Liver (tissue), 9 donors: ENCODE results near the gene MAP3K20. TPM values are rescaled to one million over a fixed set of nuclear protein-coding genes. Genes with fewer than 3 reads are reported as not detected.

ENCODE experiments used
- DNase-seq: peaks from one replicate; pipeline ENCODE4 v3.0.0-alpha.2; 2017; ENCODE audit warnings: low spot score
- H3K27ac ChIP-seq, 2 donors: one replicate each; pipeline ENCODE4 v1.7.0; 2013; ENCODE audit warnings: inconsistent platforms in 2 of 2, low read length in 2 of 2, control low read depth in 1 of 2, low read depth in 1 of 2, mild to moderate bottlenecking in 1 of 2
- H3K27me3 ChIP-seq, 4 donors: one replicate each; pipeline versions ENCODE4 v1.6.1 to v1.7.0; 2013; ENCODE audit warnings: low read length in 3 of 4, inconsistent platforms in 1 of 4, mild to moderate bottlenecking in 1 of 4, moderate library complexity in 1 of 4; ENCODE audit not compliant: control insufficient read depth in 4 of 4, insufficient read depth in 4 of 4
- H3K36me3 ChIP-seq, 4 donors: one replicate each; pipeline versions ENCODE4 v1.6.1 to v1.7.0; 2013; ENCODE audit warnings: low read length in 3 of 4, mild to moderate bottlenecking in 3 of 4, low read depth in 1 of 4, moderate library complexity in 1 of 4; ENCODE audit not compliant: control insufficient read depth in 4 of 4, insufficient read depth in 3 of 4
- H3K4me1 ChIP-seq, 4 donors: one replicate each; pipeline versions ENCODE4 v1.6.1 to v1.7.0; 2013; ENCODE audit warnings: low read length in 3 of 4, mild to moderate bottlenecking in 3 of 4, moderate library complexity in 1 of 4; ENCODE audit not compliant: control insufficient read depth in 4 of 4, insufficient read depth in 4 of 4
- H3K4me3 ChIP-seq, 3 donors: one replicate each; pipeline versions ENCODE4 v1.6.1 to v1.7.0; 2013; ENCODE audit warnings: low read length in 3 of 3, control low read depth in 1 of 3, low read depth in 1 of 3, mild to moderate bottlenecking in 1 of 3
- H3K9ac ChIP-seq, 2 donors: one replicate each; pipeline ENCODE4 v1.7.0; 2013; ENCODE audit warnings: low read length in 2 of 2, mild to moderate bottlenecking in 2 of 2, moderate library complexity in 2 of 2, control low read depth in 1 of 2, low read depth in 1 of 2
- H3K9me3 ChIP-seq, 4 donors: one replicate each; pipeline versions ENCODE4 v1.6.1 to v1.7.0; 2013; ENCODE audit warnings: low read length in 3 of 4; ENCODE audit not compliant: control insufficient read depth in 4 of 4
- EGR1 ChIP-seq, 2 donors: IDR thresholded peaks; 2 replicates each; pipeline ENCODE4 v1.6.1; 2016 to 2018; ENCODE audit warnings: antibody characterized with exemption in 2 of 2, low read depth in 2 of 2
- FOXA1 ChIP-seq: IDR thresholded peaks from 2 replicates; pipeline ENCODE4 v1.6.1; 2016; ENCODE audit warnings: antibody characterized with exemption
- FOXA2 ChIP-seq: IDR thresholded peaks from 2 replicates; pipeline ENCODE4 v1.6.1; 2016; ENCODE audit warnings: antibody characterized with exemption
- HNF4A ChIP-seq, 2 donors: conservative IDR thresholded peaks; 2 replicates each; pipeline ENCODE4 v1.6.1; 2016; ENCODE audit warnings: antibody characterized with exemption in 2 of 2, mild to moderate bottlenecking in 2 of 2
- HNF4G ChIP-seq: IDR thresholded peaks from 2 replicates; pipeline ENCODE4 v1.6.1; 2016; ENCODE audit warnings: antibody characterized with exemption
- JUND ChIP-seq, 2 donors: IDR thresholded peaks; 2 replicates each; pipeline ENCODE4 v1.6.1; 2016; ENCODE audit warnings: antibody characterized with exemption in 2 of 2
- MAX ChIP-seq: IDR thresholded peaks from 2 replicates; pipeline ENCODE4 v1.6.1; 2016; ENCODE audit warnings: antibody characterized with exemption
- NR2F2 ChIP-seq: IDR thresholded peaks from 2 replicates; pipeline ENCODE4 v1.6.1; 2016; ENCODE audit warnings: antibody characterized with exemption
- RAD21 ChIP-seq, 2 donors: IDR thresholded peaks; 2 replicates each; pipeline ENCODE4 v1.6.1; 2016; ENCODE audit warnings: antibody characterized with exemption in 2 of 2, mild to moderate bottlenecking in 2 of 2
- RXRA ChIP-seq, 2 donors: IDR thresholded peaks; 2 replicates each; pipeline ENCODE4 v1.6.1; 2017 to 2018; ENCODE audit warnings: antibody characterized with exemption in 2 of 2, mild to moderate bottlenecking in 1 of 2
- SP1 ChIP-seq: IDR thresholded peaks from 2 replicates; pipeline ENCODE4 v1.6.1; 2018; ENCODE audit warnings: antibody characterized with exemption, mild to moderate bottlenecking
- TAF1 ChIP-seq: conservative IDR thresholded peaks from 2 replicates; pipeline ENCODE4 v1.6.1; 2016; ENCODE audit warnings: antibody characterized with exemption, mild to moderate bottlenecking
- YY1 ChIP-seq: IDR thresholded peaks from 2 replicates; pipeline ENCODE4 v1.6.1; 2016; ENCODE audit warnings: antibody characterized with exemption, mild to moderate bottlenecking
- WGBS: extraction: QIAGEN DNeasy Blood & Tissue Kit; methylation state at CpG from one replicate; pipeline ENCODE4 v1.1.7; 2013; 5-methylcytosine and 5-hydroxymethylcytosine counted together
- polyA plus RNA-seq, 2 donors: library from polyadenylated mRNA; stranded (reverse) in 1 of 2; unstranded in 1 of 2; fragments of 200-250 nt in 1 of 2; fragments of >200 nt in 1 of 2; fragmentation: Nextera tagmentation in 1 of 2; extraction: Ambion mirVana in 1 of 2; gene quantifications; one replicate each; pipeline versions ENCODE4 v1.2.1 to v1.2.3, GENCODE V29; 2013 to 2015
- total RNA-seq, 2 donors: library from RNA; depleted of rRNA; stranded (reverse); fragments of >200 nt; gene quantifications; one replicate each; pipeline ENCODE4 v1.2.3, GENCODE V29; 2014
- TF ChIP-seq, protein P1 (sequence below): fragments of 150-350 bp; IDR thresholded peaks from 2 replicates; pipeline ENCODE4 v1.5.1; 2017; ENCODE audit warnings: improper control_type of control experiment, low read depth, low read length; ENCODE audit not compliant: missing input control
- TF ChIP-seq, protein P2 (sequence below): IDR thresholded peaks from 2 replicates; pipeline ENCODE4 v1.6.1; 2016; ENCODE audit warnings: antibody characterized with exemption
- TF ChIP-seq, protein P3 (sequence below): IDR thresholded peaks from 2 replicates; pipeline ENCODE4 v1.6.1; 2016; ENCODE audit warnings: antibody characterized with exemption, mild to moderate bottlenecking
- TF ChIP-seq, protein P4 (sequence below): IDR thresholded peaks from 2 replicates; pipeline ENCODE4 v1.6.1; 2016; ENCODE audit warnings: antibody characterized with exemption
- donor health status: healthy.
- donor health status: healthy.
- donor health status: healthy.
- donor health status: healthy.
- donor health status: healthy.

The MAP3K20 gene
- total and polyA plus RNA-seq, 4 donors = 9.1 to 22.6 (median 14.9) TPM

DNA sequence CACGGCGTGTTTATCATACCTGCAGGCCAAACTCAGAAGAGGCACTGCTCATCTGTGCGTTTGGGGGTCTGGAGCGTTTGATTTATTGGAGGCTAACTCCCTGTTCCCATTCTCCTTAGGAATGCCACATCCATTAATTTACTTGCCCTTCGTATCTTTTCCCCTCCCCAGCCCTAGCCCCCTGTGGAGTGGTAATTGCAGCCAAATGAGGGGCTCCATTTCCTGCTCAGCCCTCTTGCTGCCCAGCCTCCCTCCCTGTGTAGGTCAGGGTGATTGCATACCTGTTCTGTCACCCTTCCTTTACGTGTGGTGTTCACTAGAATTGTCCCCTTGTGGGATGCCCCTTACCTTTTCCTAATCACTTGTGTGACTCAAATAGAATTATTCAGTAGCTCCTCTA lies 120.4 kb downstream of the MAP3K20 start:
- 97% methylated on average over 6 of the region's 6 CpGs for WGBS

DNA sequence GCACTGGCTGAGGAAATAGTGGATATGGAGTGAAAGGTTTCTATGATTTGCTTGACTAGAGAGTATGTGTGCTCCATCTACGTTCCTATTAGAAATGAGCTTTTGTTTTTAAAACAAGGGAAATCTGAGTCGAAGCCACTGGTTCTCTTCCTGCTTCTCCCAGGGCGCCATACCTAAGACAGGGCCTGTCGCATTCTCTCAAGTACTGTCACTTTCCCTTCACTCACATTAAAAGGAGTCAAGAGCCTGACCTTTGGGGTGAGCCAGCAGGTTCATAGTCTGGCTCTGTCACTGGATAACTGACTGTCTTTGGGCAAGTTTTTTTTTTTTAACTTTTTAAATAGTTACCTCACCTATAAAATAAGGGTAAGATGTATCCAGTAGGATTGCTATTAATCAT lies 121.0 kb downstream of the MAP3K20 start:
- WGBS = 94% methylated on average over 4 of the region's 4 CpGs
- TF ChIP-seq YY1 = no peak
- TF ChIP-seq MAX = no peak
- TF ChIP-seq, protein P1, sequence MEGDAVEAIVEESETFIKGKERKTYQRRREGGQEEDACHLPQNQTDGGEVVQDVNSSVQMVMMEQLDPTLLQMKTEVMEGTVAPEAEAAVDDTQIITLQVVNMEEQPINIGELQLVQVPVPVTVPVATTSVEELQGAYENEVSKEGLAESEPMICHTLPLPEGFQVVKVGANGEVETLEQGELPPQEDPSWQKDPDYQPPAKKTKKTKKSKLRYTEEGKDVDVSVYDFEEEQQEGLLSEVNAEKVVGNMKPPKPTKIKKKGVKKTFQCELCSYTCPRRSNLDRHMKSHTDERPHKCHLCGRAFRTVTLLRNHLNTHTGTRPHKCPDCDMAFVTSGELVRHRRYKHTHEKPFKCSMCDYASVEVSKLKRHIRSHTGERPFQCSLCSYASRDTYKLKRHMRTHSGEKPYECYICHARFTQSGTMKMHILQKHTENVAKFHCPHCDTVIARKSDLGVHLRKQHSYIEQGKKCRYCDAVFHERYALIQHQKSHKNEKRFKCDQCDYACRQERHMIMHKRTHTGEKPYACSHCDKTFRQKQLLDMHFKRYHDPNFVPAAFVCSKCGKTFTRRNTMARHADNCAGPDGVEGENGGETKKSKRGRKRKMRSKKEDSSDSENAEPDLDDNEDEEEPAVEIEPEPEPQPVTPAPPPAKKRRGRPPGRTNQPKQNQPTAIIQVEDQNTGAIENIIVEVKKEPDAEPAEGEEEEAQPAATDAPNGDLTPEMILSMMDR = no peak
- no peak for TF ChIP-seq NR2F2
- TF ChIP-seq TAF1 = no peak
- TF ChIP-seq, protein P2, sequence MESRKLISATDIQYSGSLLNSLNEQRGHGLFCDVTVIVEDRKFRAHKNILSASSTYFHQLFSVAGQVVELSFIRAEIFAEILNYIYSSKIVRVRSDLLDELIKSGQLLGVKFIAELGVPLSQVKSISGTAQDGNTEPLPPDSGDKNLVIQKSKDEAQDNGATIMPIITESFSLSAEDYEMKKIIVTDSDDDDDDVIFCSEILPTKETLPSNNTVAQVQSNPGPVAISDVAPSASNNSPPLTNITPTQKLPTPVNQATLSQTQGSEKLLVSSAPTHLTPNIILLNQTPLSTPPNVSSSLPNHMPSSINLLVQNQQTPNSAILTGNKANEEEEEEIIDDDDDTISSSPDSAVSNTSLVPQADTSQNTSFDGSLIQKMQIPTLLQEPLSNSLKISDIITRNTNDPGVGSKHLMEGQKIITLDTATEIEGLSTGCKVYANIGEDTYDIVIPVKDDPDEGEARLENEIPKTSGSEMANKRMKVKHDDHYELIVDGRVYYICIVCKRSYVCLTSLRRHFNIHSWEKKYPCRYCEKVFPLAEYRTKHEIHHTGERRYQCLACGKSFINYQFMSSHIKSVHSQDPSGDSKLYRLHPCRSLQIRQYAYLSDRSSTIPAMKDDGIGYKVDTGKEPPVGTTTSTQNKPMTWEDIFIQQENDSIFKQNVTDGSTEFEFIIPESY = no peak
- TF ChIP-seq SP1 = no peak
- no peak for TF ChIP-seq FOXA2
- TF ChIP-seq RAD21 (IDR thresholded peaks at IDR 0.05) = no peak
- no peak for TF ChIP-seq EGR1 (IDR thresholded peaks at IDR 0.05; ENCODE audit: low read depth in 2 of 2)
- TF ChIP-seq HNF4A (conservative IDR thresholded peaks at IDR 0.05) = no peak
- no peak for TF ChIP-seq HNF4G
- TF ChIP-seq RXRA (IDR thresholded peaks at IDR 0.05) = no peak
- TF ChIP-seq, protein P3, sequence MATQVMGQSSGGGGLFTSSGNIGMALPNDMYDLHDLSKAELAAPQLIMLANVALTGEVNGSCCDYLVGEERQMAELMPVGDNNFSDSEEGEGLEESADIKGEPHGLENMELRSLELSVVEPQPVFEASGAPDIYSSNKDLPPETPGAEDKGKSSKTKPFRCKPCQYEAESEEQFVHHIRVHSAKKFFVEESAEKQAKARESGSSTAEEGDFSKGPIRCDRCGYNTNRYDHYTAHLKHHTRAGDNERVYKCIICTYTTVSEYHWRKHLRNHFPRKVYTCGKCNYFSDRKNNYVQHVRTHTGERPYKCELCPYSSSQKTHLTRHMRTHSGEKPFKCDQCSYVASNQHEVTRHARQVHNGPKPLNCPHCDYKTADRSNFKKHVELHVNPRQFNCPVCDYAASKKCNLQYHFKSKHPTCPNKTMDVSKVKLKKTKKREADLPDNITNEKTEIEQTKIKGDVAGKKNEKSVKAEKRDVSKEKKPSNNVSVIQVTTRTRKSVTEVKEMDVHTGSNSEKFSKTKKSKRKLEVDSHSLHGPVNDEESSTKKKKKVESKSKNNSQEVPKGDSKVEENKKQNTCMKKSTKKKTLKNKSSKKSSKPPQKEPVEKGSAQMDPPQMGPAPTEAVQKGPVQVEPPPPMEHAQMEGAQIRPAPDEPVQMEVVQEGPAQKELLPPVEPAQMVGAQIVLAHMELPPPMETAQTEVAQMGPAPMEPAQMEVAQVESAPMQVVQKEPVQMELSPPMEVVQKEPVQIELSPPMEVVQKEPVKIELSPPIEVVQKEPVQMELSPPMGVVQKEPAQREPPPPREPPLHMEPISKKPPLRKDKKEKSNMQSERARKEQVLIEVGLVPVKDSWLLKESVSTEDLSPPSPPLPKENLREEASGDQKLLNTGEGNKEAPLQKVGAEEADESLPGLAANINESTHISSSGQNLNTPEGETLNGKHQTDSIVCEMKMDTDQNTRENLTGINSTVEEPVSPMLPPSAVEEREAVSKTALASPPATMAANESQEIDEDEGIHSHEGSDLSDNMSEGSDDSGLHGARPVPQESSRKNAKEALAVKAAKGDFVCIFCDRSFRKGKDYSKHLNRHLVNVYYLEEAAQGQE = no peak
- TF ChIP-seq FOXA1 = no peak
- no peak for TF ChIP-seq JUND (IDR thresholded peaks at IDR 0.05)

More for the DNA sequence above, 120.4 kb downstream of the MAP3K20 start:
- Histone ChIP-seq H3K9me3 (no peaks in the 10 kb centered on the region), H3K27ac (no peak overlapping the region), H3K27me3 (no peaks in the 10 kb centered on the region), H3K4me1 (no peaks in the 10 kb centered on the region), H3K4me3 (no peak overlapping the region), H3K9ac (no peak overlapping the region), H3K36me3 (peaks cover 0 to 10% (median 7%) of the 10 kb centered on the region in 4 donors)
- TF ChIP-seq HNF4A (conservative IDR thresholded peaks at IDR 0.05) = no peak
- TF ChIP-seq, protein P4, sequence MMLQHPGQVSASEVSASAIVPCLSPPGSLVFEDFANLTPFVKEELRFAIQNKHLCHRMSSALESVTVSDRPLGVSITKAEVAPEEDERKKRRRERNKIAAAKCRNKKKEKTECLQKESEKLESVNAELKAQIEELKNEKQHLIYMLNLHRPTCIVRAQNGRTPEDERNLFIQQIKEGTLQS = no peak
- no peak for TF ChIP-seq RAD21 (IDR thresholded peaks at IDR 0.05)
- no peak for TF ChIP-seq MAX
- no peak for TF ChIP-seq RXRA (IDR thresholded peaks at IDR 0.05)
- no peak for TF ChIP-seq JUND (IDR thresholded peaks at IDR 0.05)
- TF ChIP-seq, protein P3 = no peak
- no peak for TF ChIP-seq TAF1
- TF ChIP-seq SP1 = no peak
- TF ChIP-seq EGR1 (IDR thresholded peaks at IDR 0.05; ENCODE audit: low read depth in 2 of 2) = no peak
- TF ChIP-seq FOXA1 = no peak
- TF ChIP-seq HNF4G = no peak
- TF ChIP-seq FOXA2 = no peak
- no peak for DNase-seq

More for the DNA sequence above, 121.0 kb downstream of the MAP3K20 start:
- no peaks in the 10 kb centered on the region for H3K27me3 ChIP-seq
- peaks cover 0 to 9% (median 6%) of the 10 kb centered on the region in 4 donors for H3K36me3 ChIP-seq
- no peaks in the 10 kb centered on the region for H3K4me1 ChIP-seq
- H3K9ac ChIP-seq = no peak overlapping the region
- H3K4me3 ChIP-seq = no peak overlapping the region
- DNase-seq = no peak
- no peak overlapping the region for H3K27ac ChIP-seq
- H3K9me3 ChIP-seq = no peaks in the 10 kb centered on the region
